Non-pigmented ciliary epithelial cell (primary cell): ENCODE results near the gene VSIG10.
"Not testable (repeated sequence)": the region's sequence is repeated elsewhere in the genome, so short reads cannot be mapped to it uniquely, and the experiment has no call there.

Experiments
- DNase-seq: peaks from one replicate; pipeline ENCODE4 v3.0.0-alpha.2; 2010; ENCODE audit warnings: low read depth

The VSIG10 gene

GRCh38 chr12:118107011-118107410, 3.2 kb upstream of the VSIG10 start:
- DNase-seq, result no peak

- DNase-seq, result no peak
Measured at GRCh38 chr12:118103201-118103600, 610 bp downstream of the VSIG10 start.

GRCh38 chr12:118102609-118103008, 1.2 kb downstream of the VSIG10 start:
- no peak for DNase-seq

GRCh38 chr12:118102070-118102469, 1.7 kb downstream of the VSIG10 start:
- no peak for DNase-seq

GRCh38 chr12:118101051-118101450, 2.8 kb downstream of the VSIG10 start:
- DNase-seq, result no peak

GRCh38 chr12:118098911-118099671, 4.7 kb downstream of the VSIG10 start:
- DNase-seq, result no peak

GRCh38 chr12:118098401-118098800, 5.4 kb downstream of the VSIG10 start:
- DNase-seq, result no peak

- no peak for DNase-seq
Measured at GRCh38 chr12:118094039-118094438, 9.8 kb downstream of the VSIG10 start.

- no peak for DNase-seq
Measured at GRCh38 chr12:118089782-118090181, 14.0 kb downstream of the VSIG10 start.

GRCh38 chr12:118082161-118082560, 21.6 kb downstream of the VSIG10 start:
- no peak for DNase-seq

GRCh38 chr12:118081521-118081920, 22.3 kb downstream of the VSIG10 start:
- not testable (repeated sequence) for DNase-seq

- DNase-seq, result no peak
Measured at GRCh38 chr12:118073768-118074167, 30.0 kb downstream of the VSIG10 start.

- DNase-seq, result no peak
Measured at GRCh38 chr12:118070650-118071049, 33.2 kb downstream of the VSIG10 start.

GRCh38 chr12:118068445-118068844, 35.4 kb downstream of the VSIG10 start:
- DNase-seq, result no peak

GRCh38 chr12:118065380-118065779, 38.4 kb downstream of the VSIG10 start:
- no peak for DNase-seq

- no peak for DNase-seq
Measured at GRCh38 chr12:118064608-118065007, 39.2 kb downstream of the VSIG10 start.

- no peak for DNase-seq
Measured at GRCh38 chr12:118063576-118064391, 40.0 kb downstream of the VSIG10 start.

- no peak for DNase-seq
Measured at GRCh38 chr12:118061873-118062843, 41.7 kb downstream of the VSIG10 start.

- DNase-seq, result no peak
Measured at GRCh38 chr12:118061011-118061872, 42.6 kb downstream of the VSIG10 start, which contains the start of gene WSB2. TSS of gene WSB2 (minus strand) at chr12:118061179. CDS start at chr12:118061048, 131 bp downstream.

GRCh38 chr12:118060301-118061010, 43.4 kb downstream of the VSIG10 start:
- DNase-seq, result no peak
